A673 (cell line): Measurements from ENCODE around the gene PRR14L.

ENCODE experiments used
- CTCF ChIP-seq: fragments of 300-800, 200-600 bp; sonication (generic); conservative IDR thresholded peaks from 2 replicates; pipeline ENCODE4 v1.5.1; 2017; ENCODE audit warnings: low read depth, mild to moderate bottlenecking, antibody characterized with exemption, low read length, moderate library complexity, mixed read lengths
- EZH2 ChIP-seq: fragments of 200-600 bp; sonication (generic); IDR thresholded peaks from 2 replicates; pipeline ENCODE4 v1.6.1; 2017; ENCODE audit warnings: borderline replicate concordance, low read depth, mild to moderate bottlenecking, mixed read lengths, antibody characterized with exemption, low read length; ENCODE audit not compliant: poor library complexity, severe bottlenecking

GRCh38 chr22:31737932-31738331, 12.0 kb downstream of the PRR14L start:
- TF ChIP-seq CTCF: no peak
- TF ChIP-seq EZH2: no peak
